Fibroblast of pulmonary artery (primary cell): ENCODE data around the gene RSAD2.
A peak's percentile ranks its signal among the peaks of the same experiment; 100 is the strongest.

Experiments
- DNase-seq: peaks from one replicate; pipeline ENCODE4 v3.0.0-alpha.2; 2010; ENCODE audit warnings: low read depth
- H3K4me3 ChIP-seq: replicated peaks from 2 replicates; pipeline ENCODE4 v1.5.1; 2011; ENCODE audit warnings: low read depth, mild to moderate bottlenecking, control low read depth, low read length, moderate library complexity
- TF ChIP-seq, protein P1 (sequence below): IDR thresholded peaks from 2 replicates; pipeline ENCODE4 v1.5.1; 2011; ENCODE audit warnings: mild to moderate bottlenecking, control low read depth, low read length, inconsistent platforms; ENCODE audit errors: missing control alignments

Gene RSAD2

DNA sequence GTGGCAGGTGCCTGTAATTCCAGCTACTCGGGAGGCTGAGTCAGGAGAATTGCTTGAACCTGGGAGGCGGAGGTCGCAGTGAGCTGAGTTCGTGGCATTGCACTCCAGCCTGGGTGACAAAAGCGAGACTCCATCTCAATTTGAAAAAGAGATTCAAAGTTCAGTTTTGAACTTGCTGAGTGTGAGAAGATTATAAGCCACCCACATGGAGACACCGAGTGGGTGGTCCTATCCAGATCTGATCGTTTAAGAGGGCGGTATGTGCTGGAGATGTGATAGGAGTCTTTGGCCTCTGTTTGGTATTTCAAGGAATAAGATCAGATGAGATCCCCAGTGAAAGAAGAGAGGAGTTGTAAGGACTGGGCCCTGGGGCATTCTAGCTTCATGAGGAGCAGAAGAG is 65.3 kb downstream of the RSAD2 start:
- TF ChIP-seq, protein P1, sequence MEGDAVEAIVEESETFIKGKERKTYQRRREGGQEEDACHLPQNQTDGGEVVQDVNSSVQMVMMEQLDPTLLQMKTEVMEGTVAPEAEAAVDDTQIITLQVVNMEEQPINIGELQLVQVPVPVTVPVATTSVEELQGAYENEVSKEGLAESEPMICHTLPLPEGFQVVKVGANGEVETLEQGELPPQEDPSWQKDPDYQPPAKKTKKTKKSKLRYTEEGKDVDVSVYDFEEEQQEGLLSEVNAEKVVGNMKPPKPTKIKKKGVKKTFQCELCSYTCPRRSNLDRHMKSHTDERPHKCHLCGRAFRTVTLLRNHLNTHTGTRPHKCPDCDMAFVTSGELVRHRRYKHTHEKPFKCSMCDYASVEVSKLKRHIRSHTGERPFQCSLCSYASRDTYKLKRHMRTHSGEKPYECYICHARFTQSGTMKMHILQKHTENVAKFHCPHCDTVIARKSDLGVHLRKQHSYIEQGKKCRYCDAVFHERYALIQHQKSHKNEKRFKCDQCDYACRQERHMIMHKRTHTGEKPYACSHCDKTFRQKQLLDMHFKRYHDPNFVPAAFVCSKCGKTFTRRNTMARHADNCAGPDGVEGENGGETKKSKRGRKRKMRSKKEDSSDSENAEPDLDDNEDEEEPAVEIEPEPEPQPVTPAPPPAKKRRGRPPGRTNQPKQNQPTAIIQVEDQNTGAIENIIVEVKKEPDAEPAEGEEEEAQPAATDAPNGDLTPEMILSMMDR: no peak
- no peak overlapping the region for H3K4me3 ChIP-seq
- no peak for DNase-seq

DNA sequence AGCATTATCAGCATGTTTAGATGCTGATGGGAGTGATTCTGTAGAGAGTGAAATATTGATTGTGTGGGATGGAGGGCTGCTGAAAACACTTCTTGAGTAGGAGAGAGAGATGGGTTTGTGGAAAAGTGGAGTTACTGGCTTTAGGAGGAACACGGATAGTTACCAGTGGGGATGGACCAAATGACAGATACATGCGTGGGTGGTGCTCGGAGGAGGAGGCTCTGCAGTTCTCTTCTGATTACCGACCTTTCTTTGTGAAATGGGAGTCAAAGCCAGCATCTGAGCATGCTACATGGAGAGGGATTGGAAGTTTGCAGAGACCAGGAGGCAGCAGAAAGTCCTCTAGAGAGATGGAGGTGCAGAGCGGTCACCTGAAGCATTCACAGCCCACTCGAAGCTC is 65.9 kb downstream of the RSAD2 start:
- no peak overlapping the region for H3K4me3 ChIP-seq
- no peak for DNase-seq
- TF ChIP-seq, protein P1: no peak

DNA sequence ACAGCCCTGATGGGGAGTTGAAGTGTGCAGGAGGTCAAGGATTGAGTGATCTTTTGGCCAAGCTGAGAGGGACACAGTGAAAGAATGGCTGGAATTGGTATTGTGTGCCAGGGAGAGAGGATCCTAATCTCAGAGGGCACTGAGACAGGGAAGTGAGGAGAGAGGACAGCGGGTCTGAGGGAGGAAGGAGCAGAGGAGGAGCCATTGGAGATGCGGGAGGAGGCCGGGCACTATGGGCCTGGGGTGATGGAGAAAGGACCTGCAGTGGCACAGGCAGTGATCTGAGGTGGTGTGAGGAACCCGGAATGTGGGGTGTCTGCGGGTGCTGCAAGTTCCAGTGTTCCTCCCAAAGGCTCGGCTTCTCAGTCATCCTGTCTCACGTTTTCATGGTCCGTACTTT is 66.4 kb downstream of the RSAD2 start:
- DNase-seq: no peak
- H3K4me3 ChIP-seq: no peak overlapping the region
- TF ChIP-seq, protein P1: no peak

DNA sequence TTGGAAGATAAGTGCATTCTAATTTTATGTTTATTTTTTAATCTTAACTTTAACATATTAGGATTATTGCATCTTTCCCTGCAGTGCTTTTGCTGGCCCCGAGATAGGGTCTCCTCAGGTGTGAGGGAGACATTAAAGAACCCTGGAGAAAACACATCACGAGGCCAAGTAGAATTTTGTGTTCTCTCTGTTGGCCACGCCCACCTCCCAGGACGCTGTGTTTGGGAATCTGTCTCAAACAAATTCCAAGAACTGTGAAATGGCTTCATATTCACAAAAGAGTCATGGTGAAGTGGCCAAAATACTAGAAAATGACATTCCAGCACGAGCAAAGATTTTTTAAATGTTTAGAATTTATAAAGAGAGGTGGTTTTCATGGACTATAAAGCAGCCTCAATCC is 67.0 kb downstream of the RSAD2 start:
- no peak overlapping the region for H3K4me3 ChIP-seq
- DNase-seq: no peak
- TF ChIP-seq, protein P1: no peak

DNA sequence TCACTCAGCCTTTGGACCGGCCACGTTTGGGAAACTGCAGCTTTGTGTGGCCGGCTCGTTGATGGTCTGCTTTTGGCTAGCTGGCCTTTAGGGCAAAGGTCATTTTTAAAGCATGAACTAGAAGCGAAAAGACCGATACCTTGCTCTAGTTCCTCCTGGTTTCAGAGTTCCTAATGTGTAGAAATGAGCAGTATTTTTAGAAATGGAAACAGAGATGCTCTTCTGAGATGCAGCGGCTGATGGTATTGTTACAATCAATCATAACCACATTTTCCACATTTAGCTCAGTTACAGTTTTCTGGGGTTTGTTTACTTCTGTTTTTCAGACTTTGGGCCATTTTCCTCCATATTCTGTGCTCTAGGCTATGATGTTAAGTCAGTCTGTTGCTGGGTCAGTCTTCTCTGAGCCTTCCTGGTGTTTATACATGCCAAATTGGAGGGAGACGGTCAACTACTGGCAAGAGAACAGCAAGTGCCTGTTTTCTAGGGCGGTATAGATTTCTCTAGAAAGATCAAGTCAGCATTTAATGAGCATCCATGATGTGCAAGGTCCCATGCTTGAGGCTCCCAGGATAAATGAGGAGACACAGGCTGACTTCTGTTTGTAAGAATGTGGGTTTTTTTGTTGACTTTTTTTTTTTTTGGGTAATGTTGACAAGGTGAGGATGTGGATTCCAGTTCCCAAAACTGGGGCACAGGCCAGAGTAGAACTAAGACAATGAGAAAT is 67.7 kb downstream of the RSAD2 start:
- DNase-seq: no peak
- H3K4me3 ChIP-seq: no peak overlapping the region
- TF ChIP-seq, protein P1: no peak

DNA sequence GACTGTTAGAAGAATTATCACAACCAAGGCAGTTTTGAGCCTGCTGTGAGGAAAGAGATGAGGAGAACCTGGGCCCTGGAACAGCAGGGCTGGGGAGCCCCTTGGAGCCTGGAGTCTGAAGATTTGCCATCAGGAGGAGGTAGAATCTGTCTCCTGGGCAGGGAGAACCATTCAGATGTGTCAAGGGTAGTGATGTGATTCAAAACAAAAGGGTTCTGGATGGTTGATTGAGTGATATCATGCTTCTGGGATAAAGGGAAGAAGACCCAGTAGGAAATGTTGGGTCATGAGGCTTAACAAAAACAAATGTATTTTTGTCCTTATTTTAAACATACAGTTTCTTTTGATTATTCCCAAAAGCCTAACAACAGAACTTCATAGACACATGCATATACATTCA is 68.2 kb downstream of the RSAD2 start:
- no peak overlapping the region for H3K4me3 ChIP-seq
- DNase-seq: no peak
- TF ChIP-seq, protein P1: no peak

DNA sequence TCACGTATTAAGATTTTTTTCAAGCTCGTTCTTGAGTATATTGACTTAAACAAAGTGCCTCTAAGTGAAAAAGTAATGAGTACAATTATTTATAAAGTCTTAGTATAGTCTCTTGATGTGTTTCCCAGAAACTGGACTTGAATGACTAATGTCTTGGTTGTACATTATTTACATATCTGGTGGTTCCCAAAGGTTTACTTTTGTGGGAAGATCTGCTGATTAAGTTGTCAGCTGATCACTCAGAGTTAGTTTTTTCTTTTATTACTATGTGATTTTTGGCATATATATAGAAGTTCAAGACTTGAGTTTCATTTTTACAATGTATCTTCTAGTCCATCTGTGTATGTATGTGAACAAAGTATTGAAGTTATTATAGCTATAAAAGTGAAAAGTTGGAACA is 69.1 kb downstream of the RSAD2 start:
- TF ChIP-seq, protein P1: no peak
- DNase-seq: peak; percentile 68
- no peak overlapping the region for H3K4me3 ChIP-seq
